HG02763 (cell line): ENCODE results near the gene TMPRSS4.

Experiments
- ATAC-seq: cut with Tn5 transposase; IDR thresholded peaks from one replicate; pipeline ENCODE4 v1.9.1; 2021; ENCODE audit warnings: mild to moderate bottlenecking, moderate library complexity; ENCODE audit not compliant: unreplicated experiment

The TMPRSS4 gene

DNA sequence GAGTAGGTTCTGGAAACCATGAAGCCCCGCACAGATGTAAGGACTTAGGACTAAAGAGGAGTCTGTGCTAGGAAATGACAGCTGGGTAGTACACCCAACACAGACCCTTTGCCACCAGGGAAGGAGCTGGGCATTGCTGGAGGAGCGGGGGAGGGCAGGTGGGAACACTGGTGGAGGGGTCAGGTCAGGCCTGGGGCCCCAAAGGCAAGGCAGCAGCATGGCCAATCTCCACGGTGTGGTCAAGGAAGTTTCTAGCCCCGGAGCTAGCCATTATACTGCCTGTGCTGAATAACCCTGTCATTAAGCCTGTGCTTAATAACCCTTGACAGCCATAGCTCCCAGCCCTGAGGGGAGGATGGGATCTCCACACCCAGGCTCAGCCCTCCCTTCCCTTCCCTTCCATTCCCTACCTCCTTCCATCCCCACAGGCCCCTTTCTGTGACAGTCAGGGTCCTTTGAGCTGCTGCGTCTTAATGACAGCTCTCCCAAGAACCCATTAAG, 2.1 kb downstream of the TMPRSS4 start:
- no peak for ATAC-seq

GRCh38 chr11:118079491-118079890, 2.6 kb downstream of the TMPRSS4 start:
- ATAC-seq, result no peak

DNA sequence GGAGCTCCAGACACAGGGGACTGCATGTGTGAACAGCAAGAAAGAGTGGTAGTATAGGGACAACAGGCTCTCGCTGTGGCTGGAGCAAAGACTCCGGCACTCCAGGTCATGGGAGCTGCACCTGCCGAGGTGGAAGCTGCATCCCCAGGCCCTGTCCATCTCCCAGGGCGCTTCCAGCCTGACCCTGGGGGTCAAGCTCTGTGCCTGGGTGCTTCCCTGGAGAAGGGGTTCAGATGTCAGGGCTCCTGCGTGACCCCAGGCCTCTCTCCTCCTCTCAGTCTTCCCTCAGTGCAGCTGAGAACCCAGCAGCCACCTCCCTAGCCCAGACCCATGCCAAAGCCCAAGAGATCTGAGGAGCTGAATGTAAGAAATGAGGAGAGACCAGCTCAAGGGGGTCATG, 3.4 kb downstream of the TMPRSS4 start:
- ATAC-seq, result no peak

DNA sequence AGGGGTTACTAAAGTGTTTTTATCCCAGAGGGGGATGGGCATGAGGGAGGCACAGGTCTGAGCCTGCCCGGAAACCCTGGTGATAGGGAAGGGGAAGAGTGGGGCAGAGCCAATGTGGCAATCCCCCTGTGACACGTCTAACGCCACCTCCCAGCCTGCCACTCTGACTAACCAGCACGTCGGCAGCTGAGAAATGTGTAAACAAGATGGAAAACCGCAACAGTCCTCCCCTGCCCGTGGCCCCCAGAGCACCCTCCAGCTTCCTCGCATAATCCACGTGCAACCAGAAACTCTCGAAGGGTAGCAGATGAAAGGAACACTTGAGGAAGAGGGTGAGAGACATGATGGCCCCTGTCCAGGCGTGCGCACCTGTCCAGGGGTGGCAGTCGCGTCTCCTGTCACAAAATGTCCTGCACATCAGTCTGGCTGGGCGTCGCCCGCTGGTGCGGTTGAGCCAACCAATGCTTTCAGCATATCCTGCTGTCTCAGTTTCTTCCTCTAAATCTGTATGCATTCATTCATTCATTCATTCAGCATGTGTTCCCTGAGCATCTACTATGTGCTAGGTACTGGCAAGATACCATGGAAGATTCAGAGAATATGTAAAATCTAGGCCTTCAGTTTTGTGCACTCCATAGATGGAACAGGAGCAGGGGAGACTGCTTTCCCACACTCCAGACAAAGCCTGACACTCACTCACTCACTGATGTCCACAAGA, 4.5 kb downstream of the TMPRSS4 start:
- no peak for ATAC-seq

GRCh38 chr11:118082880-118083552, 6.1 kb downstream of the TMPRSS4 start:
- ATAC-seq, result no peak

DNA sequence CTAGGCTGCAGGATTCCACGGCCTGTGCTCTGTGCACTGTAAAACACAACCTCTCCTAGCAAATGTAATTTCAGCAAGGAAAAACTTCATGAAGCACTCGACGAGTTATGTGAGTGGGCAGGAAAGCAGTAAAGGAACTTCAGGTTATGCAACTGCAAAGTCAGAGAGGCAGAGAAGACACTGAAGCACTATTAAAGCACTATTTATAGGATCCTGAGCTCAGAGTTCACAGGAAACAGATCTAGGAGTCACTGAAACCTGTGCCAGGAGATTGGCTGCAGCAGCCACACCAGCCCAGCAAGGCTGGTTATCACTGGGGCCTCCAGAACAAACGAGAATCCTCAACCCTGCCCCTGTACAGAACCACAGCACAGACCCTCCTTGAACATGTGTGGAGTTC, 7.4 kb downstream of the TMPRSS4 start:
- no peak for ATAC-seq

- no peak for ATAC-seq
Observed at GRCh38 chr11:118084656-118085055, 7.8 kb downstream of the TMPRSS4 start.

GRCh38 chr11:118086913-118087768, 10.3 kb downstream of the TMPRSS4 start, which contains the start of gene SMIM35:
TSS of gene SMIM35 (minus strand) at chr11:118086963. CDS start at chr11:118086757, 206 bp downstream.
- ATAC-seq, result no peak

DNA sequence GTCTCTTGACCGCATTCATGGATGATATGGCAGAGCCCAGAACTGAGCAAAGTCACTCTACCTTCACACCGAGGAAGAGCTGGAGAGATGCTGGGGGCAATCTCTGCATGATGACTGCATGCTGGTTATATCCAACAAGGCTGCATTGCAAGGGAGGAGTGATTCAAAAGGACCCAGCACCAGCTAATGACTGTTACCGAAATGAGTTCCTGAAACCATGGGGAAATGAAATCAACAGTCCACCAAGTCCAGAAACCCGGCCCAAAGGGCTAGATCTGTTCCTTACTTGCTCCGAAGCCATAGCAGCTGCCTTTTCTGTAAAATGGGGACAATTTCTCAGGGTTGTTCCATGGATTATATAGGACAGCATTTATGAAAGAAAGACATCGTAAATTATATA, 11.1 kb downstream of the TMPRSS4 start:
- ATAC-seq, result no peak

DNA sequence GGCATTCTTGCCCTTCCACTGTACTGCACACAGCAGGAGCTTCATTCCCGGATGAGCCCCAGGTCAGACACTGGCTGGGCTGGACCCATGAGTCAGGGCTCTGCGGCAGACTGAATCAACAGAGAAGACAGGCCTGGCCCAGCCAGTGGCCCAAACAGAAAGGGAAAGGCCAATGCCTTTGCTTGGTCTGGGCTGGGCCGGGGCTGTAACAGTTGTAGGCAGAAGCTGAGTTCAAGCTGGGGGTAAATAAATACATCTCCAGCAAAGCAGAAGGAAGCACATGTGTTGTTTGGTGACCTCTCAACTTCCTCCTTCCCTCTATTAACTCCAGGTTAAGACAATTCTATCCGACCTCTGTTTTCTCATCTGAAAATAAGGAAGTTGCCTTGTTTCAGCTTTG, 11.7 kb downstream of the TMPRSS4 start:
- no peak for ATAC-seq

DNA sequence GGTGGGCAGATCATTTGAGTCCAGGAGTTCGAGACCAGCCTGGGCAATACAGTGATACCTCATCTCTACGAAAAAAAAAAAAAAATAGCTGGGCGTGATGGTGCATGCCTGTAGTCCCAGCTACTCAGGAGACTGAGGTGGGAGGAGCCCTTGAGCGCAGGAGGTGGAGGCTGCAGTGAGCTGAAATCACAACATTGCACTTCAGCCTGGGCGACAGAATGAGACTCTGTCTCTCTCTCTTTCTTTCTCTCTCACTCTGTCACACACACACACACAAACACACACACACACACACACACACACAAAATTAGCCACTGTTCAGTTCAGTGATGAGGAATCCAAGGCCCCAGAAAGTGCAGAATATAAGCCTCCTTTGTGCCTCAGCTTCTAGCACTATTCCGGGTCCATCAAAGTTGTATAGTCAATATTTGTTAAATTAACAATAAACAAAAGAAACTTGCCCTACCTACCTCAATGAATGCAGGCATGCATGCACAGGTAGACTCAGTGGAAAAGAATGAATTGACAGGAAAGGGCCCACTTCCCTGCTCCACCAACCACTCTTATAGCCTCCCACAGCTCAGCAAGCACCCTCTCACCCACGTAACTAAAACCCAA, 13.8 kb downstream of the TMPRSS4 start:
- ATAC-seq, result no peak

- ATAC-seq, result no peak
Observed at GRCh38 chr11:118091690-118092089, 14.8 kb downstream of the TMPRSS4 start.

GRCh38 chr11:118092907-118093571, 16.2 kb downstream of the TMPRSS4 start:
- no peak for ATAC-seq

DNA sequence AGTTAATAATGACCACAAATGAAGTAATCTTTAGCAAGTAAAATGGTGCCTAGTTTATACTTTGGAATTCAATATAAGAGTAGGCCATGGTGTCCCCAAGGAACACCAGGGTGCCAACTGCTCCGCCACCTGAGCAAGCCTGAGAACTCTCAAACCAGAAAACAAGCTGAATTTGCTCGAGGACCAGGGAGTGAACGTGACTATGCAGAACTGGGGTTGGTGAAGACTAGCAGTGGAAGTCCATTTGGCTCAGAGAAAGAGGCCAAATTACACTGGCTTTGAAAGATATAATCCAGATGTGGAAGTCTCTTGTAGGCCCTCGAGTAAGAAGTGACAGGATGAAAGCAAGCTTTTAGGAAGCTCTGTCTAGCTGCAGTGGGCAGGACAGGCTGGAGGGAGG, 18.6 kb downstream of the TMPRSS4 start:
- no peak for ATAC-seq

DNA sequence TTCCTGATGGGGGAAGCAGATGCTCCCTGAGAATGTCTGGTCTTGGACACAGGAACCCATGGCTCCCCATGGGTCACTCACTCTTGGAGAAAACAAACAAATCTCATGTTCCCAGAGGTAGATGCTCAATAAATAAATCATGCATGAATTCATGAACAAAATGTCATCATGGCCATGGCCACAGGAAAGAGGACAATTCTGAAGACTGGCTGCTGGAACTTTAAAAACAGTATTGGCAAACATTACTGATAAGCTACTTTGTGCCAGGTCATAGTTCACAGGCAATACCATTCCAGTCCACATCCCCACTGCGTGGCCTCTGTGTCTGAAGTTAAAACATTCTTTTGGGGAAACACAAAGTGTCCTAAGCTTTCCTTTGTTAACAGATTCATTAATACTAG, 19.1 kb downstream of the TMPRSS4 start:
- no peak for ATAC-seq

DNA sequence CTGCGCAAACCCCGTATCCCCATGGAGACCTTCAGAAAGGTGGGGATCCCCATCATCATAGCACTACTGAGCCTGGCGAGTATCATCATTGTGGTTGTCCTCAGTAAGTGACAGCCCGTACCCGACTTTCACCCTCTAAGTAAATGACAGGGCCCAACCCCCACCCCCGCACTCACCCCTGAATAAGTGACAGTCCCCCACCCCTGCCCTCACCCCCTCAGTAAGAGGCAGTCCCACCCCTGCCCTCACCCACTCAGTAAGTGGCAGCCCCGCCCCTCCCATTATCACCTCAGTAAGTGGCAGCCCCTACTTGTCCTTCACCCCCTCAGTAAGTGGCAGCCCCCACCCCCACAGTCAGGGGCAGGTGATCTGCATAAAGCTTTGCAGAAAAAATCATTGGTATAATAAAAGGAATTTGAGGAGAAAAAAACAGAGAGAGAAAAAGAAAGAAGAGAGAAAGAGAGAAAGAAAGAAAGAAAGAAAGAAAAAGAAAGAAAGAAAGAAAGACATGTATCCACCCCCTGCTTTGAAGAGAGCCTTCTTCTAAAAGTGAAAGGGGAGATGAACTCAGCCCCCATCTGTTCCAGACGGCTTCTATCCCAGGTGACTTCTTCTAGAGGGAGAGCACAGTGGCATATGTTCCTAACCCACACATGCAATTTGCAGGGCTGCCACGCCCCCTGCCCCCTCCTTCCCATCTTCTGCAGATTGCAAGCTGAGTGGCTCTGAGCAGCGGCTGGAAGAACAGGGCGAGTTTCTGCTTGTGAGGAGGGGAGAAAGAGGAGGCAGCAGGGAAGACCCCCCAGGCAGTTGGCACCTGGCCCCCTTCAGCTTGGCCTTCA, 22.3 kb downstream of the TMPRSS4 start:
- no peak for ATAC-seq

DNA sequence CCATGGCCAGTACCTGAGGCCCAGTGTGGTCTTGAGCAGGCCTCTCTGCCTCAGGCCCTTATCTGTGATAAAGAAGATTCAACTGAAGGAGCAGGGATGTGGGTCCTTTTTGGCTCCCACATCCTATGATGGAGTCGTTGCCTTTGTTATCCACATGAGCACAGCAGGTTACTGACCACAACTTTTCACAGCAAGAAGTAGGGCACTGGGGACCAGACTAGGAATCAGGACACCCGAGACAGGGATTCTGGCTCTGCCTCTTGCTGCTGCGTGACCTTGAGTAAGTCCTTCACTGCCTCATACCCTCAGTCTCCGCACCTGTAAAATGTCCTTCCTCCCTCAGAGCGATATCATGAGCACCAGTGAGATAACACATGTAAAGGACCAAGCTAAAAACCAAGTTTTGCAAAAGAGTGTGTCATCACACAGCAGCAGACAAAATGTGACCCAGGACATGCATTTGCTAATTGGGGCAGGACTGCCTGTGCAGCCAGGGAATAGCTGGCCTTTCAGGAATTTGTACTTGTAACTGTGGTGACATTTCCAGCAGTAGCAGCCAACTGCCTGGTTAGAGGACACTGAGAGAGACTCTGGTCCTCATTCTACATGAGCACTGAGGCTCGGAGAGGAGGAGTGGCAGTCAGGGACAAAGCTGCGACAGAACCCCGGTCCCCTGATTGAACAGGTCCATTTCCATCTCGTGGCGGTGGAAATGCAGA, 23.1 kb downstream of the TMPRSS4 start:
- ATAC-seq, result no peak

DNA sequence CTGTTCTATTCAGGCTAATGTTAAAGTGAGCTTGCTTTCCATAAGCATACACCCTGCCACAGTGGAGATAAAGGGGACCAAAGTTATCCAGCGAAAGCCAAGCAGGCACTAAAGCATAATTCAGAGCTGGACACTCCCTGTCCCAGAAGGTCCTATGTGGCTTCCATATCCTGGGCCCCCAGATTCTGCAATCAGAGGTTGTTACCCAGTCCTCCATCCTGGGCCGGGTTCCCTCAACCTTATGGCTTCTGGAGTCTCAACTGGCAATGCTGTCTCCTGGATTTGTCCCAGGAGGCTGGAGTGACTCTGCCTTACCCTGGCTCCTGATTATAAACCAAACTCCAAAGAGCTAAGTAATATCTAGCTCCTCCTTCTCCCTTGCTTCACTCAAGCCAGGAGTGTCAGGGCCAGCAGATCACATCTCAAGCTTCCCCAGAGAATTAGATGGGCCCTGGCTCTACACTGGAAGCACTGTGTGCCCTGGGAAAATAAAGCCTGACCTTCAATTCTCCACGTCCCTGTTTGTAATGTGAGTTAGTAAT, 23.9 kb downstream of the TMPRSS4 start:
- ATAC-seq, result no peak
